ENCODE data around the gene RPS14. TPM values are rescaled to one million over a fixed set of nuclear protein-coding genes. Genes with fewer than 3 reads are reported as not detected.

RPS14 gene
- total RNA-seq, 1 experiment from 2014 or later = 1,789 TPM

GRCh38 chr5:150394131-150394530 is 55.4 kb downstream of the RPS14 start:
- POLR2A ChIA-PET (ENCODE audit: low non-redundant PET) = no interaction called here
- CTCF ChIA-PET = no interaction called here
- DNase-seq (ENCODE audit: low spot score) = no peak
- intact Hi-C loops (cut with micrococcal nuclease; ENCODE audit: unreplicated experiment) = no loop called here
- no TSS peak for BruUV-seq (replicated peaks)
- Histone ChIP-seq H3K4me1 (ENCODE audit: insufficient read depth, low read length, poor library complexity, severe bottlenecking) (no peaks in the 10 kb centered on the region), H3K27me3 (replicated peaks; ENCODE audit: insufficient read depth, low read depth, low read length, poor library complexity) (no peaks in the 10 kb centered on the region), H3K27ac (ENCODE audit: low read depth, low read length, poor library complexity, severe bottlenecking) (no peak overlapping the region), H3K36me3 (ENCODE audit: insufficient read depth, low read length, poor library complexity, severe bottlenecking) (peaks cover 76% of the 10 kb centered on the region), H3K4me3 (ENCODE audit: low read depth, low read length, poor library complexity, severe bottlenecking) (no peak overlapping the region), H3K9me3 (ENCODE audit: low read depth, low read length, poor library complexity, severe bottlenecking) (no peaks in the 10 kb centered on the region)
- TF ChIP-seq CTCF (conservative IDR thresholded peaks at IDR 0.05; ENCODE audit: low read depth, low read length) (no peak), EZH2 (IDR thresholded peaks at IDR 0.05; ENCODE audit: borderline replicate concordance, low read depth, low read length, poor library complexity, severe bottlenecking) (no peak)

GRCh38 chr5:150393096-150393645 is 56.4 kb downstream of the RPS14 start:
- no peak for DNase-seq (ENCODE audit: low spot score)
- no peak for TF ChIP-seq EZH2 (IDR thresholded peaks at IDR 0.05; ENCODE audit: borderline replicate concordance, low read depth, low read length, poor library complexity, severe bottlenecking)
- H3K4me1 ChIP-seq (ENCODE audit: insufficient read depth, low read length, poor library complexity, severe bottlenecking) = no peaks in the 10 kb centered on the region
- H3K4me3 ChIP-seq (ENCODE audit: low read depth, low read length, poor library complexity, severe bottlenecking) = no peak overlapping the region
- no peak overlapping the region for H3K27ac ChIP-seq (ENCODE audit: low read depth, low read length, poor library complexity, severe bottlenecking)
- ChIA-PET CTCF (no interaction called here), POLR2A (ENCODE audit: low non-redundant PET) (no interaction called here)
- no peaks in the 10 kb centered on the region for H3K9me3 ChIP-seq (ENCODE audit: low read depth, low read length, poor library complexity, severe bottlenecking)
- no TSS peak for BruUV-seq (replicated peaks)
- intact Hi-C loops (cut with micrococcal nuclease; ENCODE audit: unreplicated experiment) = no loop called here
- no peaks in the 10 kb centered on the region for H3K27me3 ChIP-seq (replicated peaks; ENCODE audit: insufficient read depth, low read depth, low read length, poor library complexity)
- peaks cover 76% of the 10 kb centered on the region for H3K36me3 ChIP-seq (ENCODE audit: insufficient read depth, low read length, poor library complexity, severe bottlenecking)

- peaks cover 81% of the 10 kb centered on the region for H3K36me3 ChIP-seq (ENCODE audit: insufficient read depth, low read length, poor library complexity, severe bottlenecking)
- DNase-seq (ENCODE audit: low spot score) = no peak
- no peak overlapping the region for H3K27ac ChIP-seq (ENCODE audit: low read depth, low read length, poor library complexity, severe bottlenecking)
- CTCF ChIA-PET = no interaction called here
- intact Hi-C loops (cut with micrococcal nuclease; ENCODE audit: unreplicated experiment) = no loop called here
- H3K4me3 ChIP-seq (ENCODE audit: low read depth, low read length, poor library complexity, severe bottlenecking) = no peak overlapping the region
- no peaks in the 10 kb centered on the region for H3K9me3 ChIP-seq (ENCODE audit: low read depth, low read length, poor library complexity, severe bottlenecking)
- POLR2A ChIA-PET (ENCODE audit: low non-redundant PET) = no interaction called here
- BruUV-seq (replicated peaks) = no TSS peak
- H3K27me3 ChIP-seq (replicated peaks; ENCODE audit: insufficient read depth, low read depth, low read length, poor library complexity) = no peaks in the 10 kb centered on the region
- no peak for TF ChIP-seq CTCF (conservative IDR thresholded peaks at IDR 0.05; ENCODE audit: low read depth, low read length)
- no peak for TF ChIP-seq EZH2 (IDR thresholded peaks at IDR 0.05; ENCODE audit: borderline replicate concordance, low read depth, low read length, poor library complexity, severe bottlenecking)
- no peaks in the 10 kb centered on the region for H3K4me1 ChIP-seq (ENCODE audit: insufficient read depth, low read length, poor library complexity, severe bottlenecking)
These were observed 56.9 kb downstream of the RPS14 start for GRCh38 chr5:150392680-150393079.

Other genes starting within 250 kb of the RPS14 start
- gene CAMK2A, start 160.0 kb downstream of the RPS14 start, total RNA-seq (2021) = not detected in 2 replicates
- gene ARSI, start 146.8 kb downstream of the RPS14 start, total RNA-seq (2021) = 0.15 and 0.30 TPM in 2 replicates
- gene TCOF1, start 92.0 kb downstream of the RPS14 start, total RNA-seq (2021) = 109 TPM in 2 replicates
- not detected in 2 replicates for gene CD74, start 36.8 kb downstream of the RPS14 start, total RNA-seq (2021)
- 44.0 and 46.7 TPM in 2 replicates for gene NDST1, start 58.4 kb upstream of the RPS14 start, total RNA-seq (2021)
- gene SYNPO, start 190.9 kb upstream of the RPS14 start, total RNA-seq (2021) = 7.6 and 10.0 TPM in 2 replicates
- gene MYOZ3, start 211.5 kb upstream of the RPS14 start, total RNA-seq (2021) = 2.4 and 2.7 TPM in 2 replicates